Left hindlimb (tissue), 1 donor: ENCODE measurements around the gene CD79A.

Experiments
- DNase-seq: peaks from one replicate; pipeline ENCODE4 v3.0.0-alpha.2; 2018

The CD79A gene

GRCh38 chr19:41886761-41887710 is 10.0 kb downstream of the CD79A start:
- no peak for DNase-seq

GRCh38 chr19:41887711-41888382 is 10.8 kb downstream of the CD79A start:
- peak; percentile 85 for DNase-seq

GRCh38 chr19:41888926-41889325 is 11.8 kb downstream of the CD79A start:
- DNase-seq: no peak

- no peak for DNase-seq
Observed at GRCh38 chr19:41889896-41890295, 12.8 kb downstream of the CD79A start.

- no peak for DNase-seq
Observed at GRCh38 chr19:41890936-41891335, 13.9 kb downstream of the CD79A start.

- no peak for DNase-seq
Observed at GRCh38 chr19:41892173-41892902, 15.3 kb downstream of the CD79A start.

GRCh38 chr19:41893899-41894298 is 16.8 kb downstream of the CD79A start:
- DNase-seq: no peak

- no peak for DNase-seq
Observed at GRCh38 chr19:41894350-41894749, 17.3 kb downstream of the CD79A start.

GRCh38 chr19:41895745-41896580 is 18.9 kb downstream of the CD79A start:
- DNase-seq: no peak

GRCh38 chr19:41896581-41896942 is 19.5 kb downstream of the CD79A start:
- DNase-seq: no peak

- DNase-seq: no peak
Observed at GRCh38 chr19:41897181-41897580, 20.1 kb downstream of the CD79A start.

- no peak for DNase-seq
Observed at GRCh38 chr19:41897820-41898219, 20.7 kb downstream of the CD79A start.

GRCh38 chr19:41898235-41898634 is 21.2 kb downstream of the CD79A start:
- DNase-seq: no peak

- DNase-seq: no peak
Observed at GRCh38 chr19:41901707-41902360, 24.8 kb downstream of the CD79A start.

GRCh38 chr19:41902594-41902993 is 25.5 kb downstream of the CD79A start:
- no peak for DNase-seq

- DNase-seq: no peak
Observed at GRCh38 chr19:41903193-41903953, 26.3 kb downstream of the CD79A start.

GRCh38 chr19:41904118-41904870 is 27.2 kb downstream of the CD79A start:
- DNase-seq: no peak

GRCh38 chr19:41905273-41906002 is 28.4 kb downstream of the CD79A start:
- no peak for DNase-seq

- no peak for DNase-seq
Observed at GRCh38 chr19:41906271-41906670, 29.2 kb downstream of the CD79A start.
